Right atrium auricular region (tissue), 2 donors: ENCODE data around the gene TSPAN5. TPM values are rescaled to one million over a fixed set of nuclear protein-coding genes. Genes with fewer than 3 reads are reported as not detected.

Experiments
- DNase-seq: peaks from one replicate; pipeline ENCODE4 v3.0.0-alpha.2; 2019; ENCODE audit warnings: low spot score
- H3K27ac ChIP-seq, 2 donors: fragments of 200-600 bp; sonication (generic); 1 replicate in 1 of 2; 2 replicates in 1 of 2; pipeline ENCODE4 v1.5.1; 2016 to 2019
- H3K27me3 ChIP-seq, 2 donors: fragments of 200-600 bp; sonication (generic); one replicate each; pipeline versions ENCODE4 v1.5.1 to v1.6.0; 2017 to 2019
- H3K36me3 ChIP-seq: fragments of 200-600 bp; sonication (generic); one replicate; pipeline ENCODE4 v1.5.1; 2016
- H3K4me1 ChIP-seq, 2 donors: fragments of 200-600 bp; sonication (generic); one replicate each; pipeline versions ENCODE4 v1.5.1 to v1.6.0; 2017 to 2019
- H3K4me3 ChIP-seq, 2 donors: fragments of 200-600 bp; sonication (generic); 1 replicate in 1 of 2; 2 replicates in 1 of 2; pipeline ENCODE4 v1.5.1; 2017 to 2019; ENCODE audit warnings: mild to moderate bottlenecking in 1 of 2, moderate library complexity in 1 of 2
- H3K9me3 ChIP-seq, 2 donors: fragments of 200-600 bp; sonication (generic); one replicate each; pipeline ENCODE4 v1.5.1; 2019
- CTCF ChIP-seq, 2 donors: fragments of 200-600 bp; sonication (generic); IDR thresholded peaks; one replicate each; pipeline ENCODE4 v1.5.1; 2019; ENCODE audit warnings: antibody characterized with exemption in 2 of 2
- total RNA-seq, 2 donors: library from RNA; depleted of rRNA; stranded (reverse); fragments of >200 nt; gene quantifications; one replicate each; pipeline ENCODE4 v1.1.0, GENCODE V29; 2016

TSPAN5 gene
- total RNA-seq, 2 donors from 2014 or later = 1.8 to 5.7 TPM

DNA sequence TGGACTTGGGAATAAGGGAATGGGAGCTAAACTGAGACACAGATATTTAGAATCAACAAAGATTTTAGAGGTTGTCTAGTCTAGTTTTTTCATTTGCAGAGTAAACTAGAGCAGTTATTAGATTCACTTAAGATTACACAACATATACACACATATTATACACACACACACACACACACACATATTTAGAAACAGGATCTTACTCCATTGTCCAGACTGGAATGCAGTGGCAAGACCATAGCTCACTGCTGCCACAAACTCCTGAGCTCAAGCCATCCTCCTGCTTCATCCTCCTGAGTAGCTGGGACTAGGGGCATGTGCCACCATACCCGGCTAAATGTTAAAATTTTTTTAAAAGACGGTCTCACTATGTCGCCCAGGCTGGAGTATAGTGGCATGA lies 127.8 kb downstream of the TSPAN5 start:
- no peaks in the 10 kb centered on the region for H3K9me3 ChIP-seq
- no peak for TF ChIP-seq CTCF (IDR thresholded peaks at IDR 0.05)
- no peaks in the 10 kb centered on the region for H3K27me3 ChIP-seq
- no peak overlapping the region for H3K27ac ChIP-seq
- H3K36me3 ChIP-seq = no peaks in the 10 kb centered on the region
- no peaks in the 10 kb centered on the region for H3K4me1 ChIP-seq
- DNase-seq = no peak
- no peak overlapping the region for H3K4me3 ChIP-seq

DNA sequence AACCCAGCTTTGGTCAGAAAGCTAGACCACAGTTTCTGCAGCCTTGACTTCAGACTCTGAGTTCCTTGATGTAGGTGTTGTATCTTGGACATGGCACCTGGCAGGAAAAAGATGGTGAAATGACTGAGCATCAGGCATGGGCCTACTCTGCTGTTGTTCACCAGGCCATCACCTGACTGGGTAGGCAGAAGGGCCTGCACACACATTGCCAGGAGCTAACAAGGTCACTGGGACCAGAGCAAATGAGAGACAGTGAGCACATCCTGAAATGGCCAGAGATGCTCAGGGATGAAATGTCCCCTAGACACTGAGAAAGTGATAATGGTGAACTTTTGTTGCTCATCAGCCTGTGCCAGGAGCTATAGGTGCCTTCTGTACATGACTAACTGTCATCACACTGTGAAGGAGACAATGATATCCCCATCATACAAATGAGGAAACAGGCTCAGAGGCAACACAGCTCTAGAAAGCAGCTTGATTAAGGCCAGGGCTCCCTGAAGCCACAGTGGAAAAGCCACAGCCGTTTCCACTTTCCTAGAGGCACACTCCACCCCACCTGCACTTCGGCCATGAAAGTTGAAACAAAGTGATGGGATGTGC lies 128.3 kb downstream of the TSPAN5 start:
- Histone ChIP-seq H3K27me3 (no peaks in the 10 kb centered on the region), H3K27ac (no peak overlapping the region), H3K36me3 (no peaks in the 10 kb centered on the region), H3K9me3 (no peaks in the 10 kb centered on the region), H3K4me1 (no peaks in the 10 kb centered on the region), H3K4me3 (no peak overlapping the region)
- TF ChIP-seq CTCF (IDR thresholded peaks at IDR 0.05) = no peak
- DNase-seq = no peak

DNA sequence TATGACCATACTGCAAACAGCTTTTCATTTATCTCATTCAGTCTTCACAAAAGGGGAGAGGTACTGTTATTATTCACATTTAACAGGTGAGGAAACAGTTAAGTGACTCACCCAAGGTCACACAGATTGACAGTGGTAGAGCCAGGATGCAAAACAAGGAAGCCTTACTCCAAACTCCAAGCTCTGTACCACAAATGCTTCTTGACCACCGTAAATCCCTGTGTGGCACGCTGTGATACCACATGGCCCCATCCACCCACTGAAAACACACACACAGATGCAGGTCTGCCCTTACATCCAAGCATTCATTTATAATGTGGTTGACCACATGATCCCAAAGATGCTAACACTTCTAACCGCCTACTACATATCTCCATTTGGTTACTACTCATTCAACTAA lies 129.5 kb downstream of the TSPAN5 start:
- Histone ChIP-seq H3K36me3 (no peaks in the 10 kb centered on the region), H3K4me1 (no peaks in the 10 kb centered on the region), H3K27me3 (no peaks in the 10 kb centered on the region), H3K4me3 (no peak overlapping the region), H3K9me3 (no peaks in the 10 kb centered on the region), H3K27ac (no peak overlapping the region)
- TF ChIP-seq CTCF (IDR thresholded peaks at IDR 0.05) = no peak
- DNase-seq = no peak

GRCh38 chr4:98527534-98528269 lies 130.7 kb downstream of the TSPAN5 start:
- H3K4me3 ChIP-seq = no peak overlapping the region
- no peaks in the 10 kb centered on the region for H3K4me1 ChIP-seq
- no peak overlapping the region for H3K27ac ChIP-seq
- no peak for DNase-seq
- TF ChIP-seq CTCF (IDR thresholded peaks at IDR 0.05) = no peak
- no peaks in the 10 kb centered on the region for H3K36me3 ChIP-seq
- no peaks in the 10 kb centered on the region for H3K27me3 ChIP-seq
- H3K9me3 ChIP-seq = no peaks in the 10 kb centered on the region

DNA sequence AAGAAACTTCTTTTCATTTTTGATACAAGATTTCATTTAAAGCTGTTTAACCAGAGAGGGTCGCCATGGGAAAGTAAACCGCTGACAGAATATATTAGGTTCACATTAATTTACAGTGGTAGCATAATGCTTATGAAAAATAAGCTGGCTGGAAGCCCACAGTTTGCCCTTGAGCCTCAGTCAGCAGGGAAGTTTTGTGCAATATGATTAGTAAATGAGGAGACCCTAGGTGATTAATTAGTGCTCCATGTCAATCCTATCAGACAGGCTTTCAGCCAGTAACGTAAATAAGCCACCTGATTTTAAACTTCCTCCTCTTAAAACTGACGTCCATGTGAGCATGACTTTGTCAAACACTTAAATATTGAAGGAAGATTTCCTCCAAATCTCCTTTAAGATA lies 134.2 kb downstream of the TSPAN5 start:
- TF ChIP-seq CTCF (IDR thresholded peaks at IDR 0.05) = no peak
- Histone ChIP-seq H3K4me1 (no peaks in the 10 kb centered on the region), H3K27me3 (no peaks in the 10 kb centered on the region), H3K4me3 (no peak overlapping the region), H3K27ac (no peak overlapping the region), H3K9me3 (no peaks in the 10 kb centered on the region), H3K36me3 (no peaks in the 10 kb centered on the region)
- DNase-seq = no peak
